ENCODE results near the gene EXTL1. TPM values are rescaled to one million over a fixed set of nuclear protein-coding genes. Genes with fewer than 3 reads are reported as not detected.
A peak's percentile ranks its signal among the peaks of the same experiment; 100 is the strongest.

EXTL1 gene
- total and polyA plus RNA-seq, 8 donors, result 0.18 to 26.3 (median 0.31) TPM; not detected in 4

- TF ChIP-seq POLR2A (IDR thresholded peaks at IDR 0.05), result no peak
- no peak for TF ChIP-seq EP300 (IDR thresholded peaks at IDR 0.05)
- no peak for TF ChIP-seq CTCF (IDR thresholded peaks at IDR 0.05)
- TF ChIP-seq POLR2AphosphoS5 (IDR thresholded peaks at IDR 0.05), result no peak
- H3K27me3 ChIP-seq, result peaks cover 15 to 80% (median 65%) of the 10 kb centered on the region in 3 donors
- intact Hi-C loops (cut with DNase I; ENCODE audit: low total_unique reads), result no loop called here
- WGBS, 5 donors, result 68 to 96% (median 91%) methylated on average over 2 of the region's 2 CpGs
- DNase-seq, result no peak
- no peak overlapping the region for H3K27ac ChIP-seq
- H3K4me3 ChIP-seq, result no peak overlapping the region
- H3K9me3 ChIP-seq, result no peaks in the 10 kb centered on the region
- H3K4me1 ChIP-seq, result peaks cover 14 to 18% (median 17%) of the 10 kb centered on the region in 4 donors
- no peaks in the 10 kb centered on the region for H3K36me3 ChIP-seq
Observed at GRCh38 chr1:26043765-26044164, 22.2 kb downstream of the EXTL1 start.

GRCh38 chr1:26044414-26044813, 22.8 kb downstream of the EXTL1 start:
- intact Hi-C loops (cut with DNase I; ENCODE audit: low total_unique reads), result no loop called here
- Histone ChIP-seq H3K4me3 (no peak overlapping the region), H3K36me3 (no peaks in the 10 kb centered on the region), H3K4me1 (peaks cover 14 to 18% (median 17%) of the 10 kb centered on the region in 4 donors), H3K27ac (no peak overlapping the region), H3K27me3 (peaks cover 15 to 83% (median 65%) of the 10 kb centered on the region in 3 donors), H3K9me3 (no peaks in the 10 kb centered on the region)
- no peak for DNase-seq
- WGBS, 5 donors, result 83 to 97% (median 84%) methylated on average over 3 of the region's 3 CpGs
- TF ChIP-seq EP300 (IDR thresholded peaks at IDR 0.05) (no peak), POLR2AphosphoS5 (IDR thresholded peaks at IDR 0.05) (no peak), CTCF (IDR thresholded peaks at IDR 0.05) (no peak), POLR2A (IDR thresholded peaks at IDR 0.05) (no peak)

GRCh38 chr1:26044971-26045721, 23.6 kb downstream of the EXTL1 start:
- Histone ChIP-seq H3K27me3 (peaks cover 15 to 85% (median 65%) of the 10 kb centered on the region in 3 donors), H3K9me3 (no peaks in the 10 kb centered on the region), H3K27ac (no peak overlapping the region), H3K4me1 (peaks cover 14 to 18% (median 17%) of the 10 kb centered on the region in 4 donors), H3K4me3 (peak overlapping the region in 3 of 4 donors; percentile 18 to 39 (median 34)), H3K36me3 (no peaks in the 10 kb centered on the region)
- DNase-seq, result no peak
- intact Hi-C loops (cut with DNase I; ENCODE audit: low total_unique reads), result no loop called here
- TF ChIP-seq POLR2AphosphoS5 (IDR thresholded peaks at IDR 0.05) (no peak), EP300 (IDR thresholded peaks at IDR 0.05) (no peak), CTCF (IDR thresholded peaks at IDR 0.05) (no peak), POLR2A (IDR thresholded peaks at IDR 0.05) (no peak)
- 33 to 76% (median 34%) methylated on average over 11 to 29 of the region's 29 CpGs for WGBS, 5 donors

- intact Hi-C loops (cut with DNase I; ENCODE audit: low total_unique reads), result no loop called here
- peaks cover 15 to 85% (median 65%) of the 10 kb centered on the region in 3 donors for H3K27me3 ChIP-seq
- H3K4me3 ChIP-seq, result peak within 1 kb of the TSS; percentile 11 to 39 (median 26)
- H3K36me3 ChIP-seq, result no peaks in the 10 kb centered on the region
- 1% methylated on average over 20 to 58 of the region's 62 CpGs for WGBS, 5 donors
- TF ChIP-seq POLR2A (IDR thresholded peaks at IDR 0.05) (no peak), POLR2AphosphoS5 (IDR thresholded peaks at IDR 0.05) (no peak), CTCF (IDR thresholded peaks at IDR 0.05) (no peak), EP300 (IDR thresholded peaks at IDR 0.05) (no peak)
- H3K4me1 ChIP-seq, result peaks cover 14 to 18% (median 17%) of the 10 kb centered on the region in 4 donors
- H3K9me3 ChIP-seq, result no peaks in the 10 kb centered on the region
- H3K27ac ChIP-seq, result no peak within 1 kb of the TSS
- peak in 1 of 2 donors; percentile 76 for DNase-seq
Observed at GRCh38 chr1:26045722-26046245, 24.2 kb downstream of the EXTL1 start, which contains the start of gene SLC30A2. SLC30A2 (minus strand) TSS chr1:26046118; CDS start chr1:26045896, 222 bp downstream.
